Endothelial cell of umbilical vein (primary cell): ENCODE data around the gene SCN3B. TPM values are rescaled to one million over a fixed set of nuclear protein-coding genes. Genes with fewer than 3 reads are reported as not detected.

ENCODE experiments used
- BruUV-seq: library from RNA; stranded (reverse); fragments of 400-500 nt; replicated peaks from 2 replicates; lab custom pipeline; 2021; lab: Mats Ljungman, UMichigan
- CTCF ChIA-PET: fragments of 300-600, 350-600 bp; sonication (Branson Sonifier 250); formaldehyde crosslinking; loops from one replicate; lab custom pipeline; 2021; ENCODE audit warnings: antibody characterized with exemption, inconsistent platforms; lab: Charles Lee
- POLR2A ChIA-PET: fragments of 300-600, 350-600 bp; sonication (Branson Sonifier 250); formaldehyde crosslinking; loops from one replicate; lab custom pipeline; 2021; ENCODE audit warnings: antibody characterized with exemption, inconsistent platforms; lab: Charles Lee
- DNase-seq: peaks from one replicate; pipeline ENCODE4 v3.0.0-alpha.2; 2011; ENCODE audit warnings: low read depth, low spot score
- FAIRE-seq: peaks from 2 replicates; lab custom pipeline; 2011; peaks lifted over from hg19 to GRCh38; lab: Jason Lieb, UNC
- H2AFZ ChIP-seq: 2 replicates; pipeline ENCODE4 v1.6.0; 2012; ENCODE audit warnings: low read depth, low read length, control low read depth, inconsistent platforms
- H3K27ac ChIP-seq: 2 replicates; pipeline ENCODE4 v1.5.1; 2011; ENCODE audit warnings: low read depth, mild to moderate bottlenecking, control low read depth, low read length, moderate library complexity; ENCODE audit not compliant: insufficient read depth
- H3K27me3 ChIP-seq, 2 experiments: 2 replicates each; pipeline versions ENCODE4 v1.6.0 to v1.6.1; 2011; ENCODE audit warnings: low read length in 2 of 2, mixed read lengths in 1 of 2; ENCODE audit not compliant: control insufficient read depth in 2 of 2, insufficient read depth in 2 of 2
- H3K36me3 ChIP-seq, 2 experiments: 2 replicates in 1 of 2; 3 replicates in 1 of 2; pipeline ENCODE4 v1.5.1; 2011; ENCODE audit warnings: low read length in 2 of 2, mild to moderate bottlenecking in 1 of 2, moderate library complexity in 1 of 2; ENCODE audit not compliant: control insufficient read depth in 2 of 2, insufficient read depth in 2 of 2; ENCODE audit errors: extremely low read depth in 1 of 2
- H3K4me1 ChIP-seq: 3 replicates; pipeline ENCODE4 v1.5.1; 2011; ENCODE audit warnings: mild to moderate bottlenecking, low read length; ENCODE audit not compliant: control insufficient read depth, insufficient read depth; ENCODE audit errors: extremely low read depth
- H3K4me2 ChIP-seq: 2 replicates; pipeline ENCODE4 v1.6.1; 2011; ENCODE audit warnings: low read length, control low read depth, mixed read lengths; ENCODE audit not compliant: insufficient read depth
- H3K4me3 ChIP-seq, 3 experiments: fragments of 200-600 bp in 1 of 3; sonication (generic), shearing (Covaris generic) in 1 of 3; replicated peaks in 1 of 3; 2 replicates each; pipeline ENCODE4 v1.5.1; 2011 to 2016; ENCODE audit warnings: control low read depth in 3 of 3, low read length in 3 of 3, mild to moderate bottlenecking in 2 of 3, inconsistent platforms in 1 of 3, low read depth in 1 of 3, moderate library complexity in 1 of 3; ENCODE audit not compliant: insufficient read depth in 1 of 3
- H3K79me2 ChIP-seq: 2 replicates; pipeline ENCODE4 v1.6.0; 2012; ENCODE audit warnings: low read length, inconsistent platforms; ENCODE audit not compliant: control insufficient read depth, insufficient read depth
- H3K9ac ChIP-seq: replicated peaks from 2 replicates; pipeline ENCODE3; 2011; ENCODE audit warnings: low read length, control low read depth; ENCODE audit not compliant: insufficient read depth; ENCODE audit errors: extremely low read depth
- H3K9me1 ChIP-seq: replicated peaks from 3 replicates; pipeline ENCODE4 v1.6.0; 2011; ENCODE audit warnings: mild to moderate bottlenecking, low read length; ENCODE audit not compliant: control insufficient read depth, insufficient read depth; ENCODE audit errors: extremely low read depth
- H3K9me3 ChIP-seq: replicated peaks from 2 replicates; pipeline ENCODE4 v1.5.1; 2012; ENCODE audit warnings: low read length, inconsistent platforms; ENCODE audit not compliant: control insufficient read depth, insufficient read depth
- H4K20me1 ChIP-seq: replicated peaks from 2 replicates; pipeline ENCODE3; 2011; ENCODE audit warnings: mild to moderate bottlenecking, low read length; ENCODE audit not compliant: control insufficient read depth, insufficient read depth; ENCODE audit errors: extremely low read depth
- EZH2 ChIP-seq: IDR thresholded peaks from 2 replicates; pipeline ENCODE4 v1.6.1; 2012; ENCODE audit warnings: borderline replicate concordance, low read depth, mild to moderate bottlenecking, moderate library complexity, low read length, inconsistent platforms; ENCODE audit not compliant: severe bottlenecking
- FOS ChIP-seq: IDR thresholded peaks from 2 replicates; pipeline ENCODE4 v1.6.1; 2011; ENCODE audit warnings: mild to moderate bottlenecking, low read length, moderate library complexity, borderline replicate concordance; ENCODE audit not compliant: insufficient read depth
- GATA2 ChIP-seq: IDR thresholded peaks from 2 replicates; pipeline ENCODE4 v1.7.0; 2011; ENCODE audit warnings: low read depth, mild to moderate bottlenecking, moderate library complexity, mixed read lengths, low read length; ENCODE audit not compliant: insufficient read length, insufficient read depth
- JUN ChIP-seq: IDR thresholded peaks from 2 replicates; pipeline ENCODE4 v1.6.1; 2011; ENCODE audit warnings: borderline replicate concordance, low read depth; ENCODE audit not compliant: insufficient read length, insufficient read depth
- MYC ChIP-seq: IDR thresholded peaks from one replicate; pipeline ENCODE4 v1.6.1; 2011; ENCODE audit warnings: mild to moderate bottlenecking, low read depth, low read length
- POLR2A ChIP-seq: IDR thresholded peaks from 2 replicates; pipeline ENCODE4 v1.6.1; 2012; ENCODE audit warnings: low read depth, mild to moderate bottlenecking, control low read depth, low read length
- POLR2AphosphoS5 ChIP-seq: IDR thresholded peaks from 2 replicates; pipeline ENCODE4 v1.6.1; 2012; ENCODE audit warnings: low read depth, mild to moderate bottlenecking, control low read depth, low read length, moderate library complexity; ENCODE audit not compliant: insufficient read depth
- dilution Hi-C: fragments of 300-500 bp; cut with MboI; formaldehyde crosslinking; loops from one replicate; pipeline ENCODE4 v1.15.0; 2019; ENCODE audit warnings: low sequenced_read_pairs; ENCODE audit not compliant: extremely low pct_ligation_motif_present
- intact Hi-C: fragments of 100-400 bp; cut with micrococcal nuclease; formaldehyde crosslinking; loops from one replicate; pipeline ENCODE4 v1.10.0; 2022
- polyA plus RNA-seq, 4 experiments: library from polyadenylated mRNA; depleted of rRNA in 3 of 4; stranded (reverse) in 3 of 4; unstranded in 1 of 4; fragments of >200 nt; gene quantifications; 2 replicates each; pipeline versions ENCODE4 v1.2.1 to v1.2.3, GENCODE V29; 2011 to 2012; ENCODE audit warnings: missing spikeins in 1 of 4
- total RNA-seq: library from RNA; stranded (reverse); gene quantifications from 2 replicates; pipeline ENCODE4 v1.2.3, GENCODE V29; 2021
- TF ChIP-seq, protein P1 (sequence below): IDR thresholded peaks from 2 replicates; pipeline ENCODE4 v1.6.1; 2011; ENCODE audit not compliant: insufficient read depth, insufficient read length
- TF ChIP-seq, protein P2 (sequence below), 2 donors: IDR thresholded peaks; 1 replicate in 1 of 2; 2 replicates in 1 of 2; pipeline ENCODE4 v1.5.1; 2011; ENCODE audit warnings: low read length in 2 of 2, mild to moderate bottlenecking in 2 of 2, moderate library complexity in 2 of 2, control low read depth in 1 of 2, inconsistent platforms in 1 of 2, low read depth in 1 of 2; ENCODE audit not compliant: insufficient read depth in 1 of 2; ENCODE audit errors: extremely low read depth in 1 of 2

Gene SCN3B
- total and polyA plus RNA-seq, 2 donors (not counting 3 experiments of a cell fraction or from before 2014, with no cell fraction given): 0.72 to 1.4 TPM

DNA sequence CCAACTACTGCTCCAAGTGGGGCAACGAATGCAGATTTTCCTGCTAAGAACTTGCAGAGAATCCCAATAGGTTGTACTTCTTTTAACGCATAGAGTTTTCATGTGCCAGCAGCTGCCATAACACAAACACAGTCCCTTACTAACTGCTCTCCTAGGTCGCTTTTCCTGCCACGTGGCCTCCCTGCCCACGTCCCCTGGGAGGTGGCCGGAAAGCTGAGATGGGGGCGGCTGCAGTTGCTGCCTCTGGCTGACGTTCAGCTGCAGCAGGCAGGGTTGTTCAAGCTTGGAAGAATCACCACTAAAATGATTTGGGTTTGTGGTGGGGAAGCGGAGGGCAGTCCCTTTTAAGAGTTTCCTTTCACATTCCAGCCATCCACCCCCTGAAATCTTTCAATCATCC is 47.7 kb upstream of the SCN3B start:
- H2AFZ ChIP-seq: no peak overlapping the region
- dilution Hi-C loops (no loop called here), intact Hi-C loops (loop anchor here (5.0 kb wide), 1 partner anchor 600 kb away; no protein-coding TSS in a partner anchor)
- H3K27me3 ChIP-seq: no peaks in the 10 kb centered on the region
- H3K9me3 ChIP-seq: no peaks in the 10 kb centered on the region
- no peaks in the 10 kb centered on the region for H3K79me2 ChIP-seq
- DNase-seq (no peak), FAIRE-seq (no peak)
- POLR2A ChIA-PET: no interaction called here
- no peaks in the 10 kb centered on the region for H4K20me1 ChIP-seq
- no peak overlapping the region for H3K9ac ChIP-seq
- no peak overlapping the region for H3K4me2 ChIP-seq
- BruUV-seq: no TSS peak
- no peaks in the 10 kb centered on the region for H3K4me1 ChIP-seq
- no peaks in the 10 kb centered on the region for H3K9me1 ChIP-seq
- no peak overlapping the region for H3K27ac ChIP-seq
- no peak overlapping the region for H3K4me3 ChIP-seq
- H3K36me3 ChIP-seq: no peaks in the 10 kb centered on the region
- no peak for TF ChIP-seq POLR2AphosphoS5
- no peak for TF ChIP-seq EZH2
- no peak for TF ChIP-seq GATA2
- no peak for TF ChIP-seq FOS
- TF ChIP-seq, protein P1, sequence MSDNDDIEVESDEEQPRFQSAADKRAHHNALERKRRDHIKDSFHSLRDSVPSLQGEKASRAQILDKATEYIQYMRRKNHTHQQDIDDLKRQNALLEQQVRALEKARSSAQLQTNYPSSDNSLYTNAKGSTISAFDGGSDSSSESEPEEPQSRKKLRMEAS: no peak
- TF ChIP-seq JUN: no peak
- no peak for TF ChIP-seq MYC
- TF ChIP-seq, protein P2, sequence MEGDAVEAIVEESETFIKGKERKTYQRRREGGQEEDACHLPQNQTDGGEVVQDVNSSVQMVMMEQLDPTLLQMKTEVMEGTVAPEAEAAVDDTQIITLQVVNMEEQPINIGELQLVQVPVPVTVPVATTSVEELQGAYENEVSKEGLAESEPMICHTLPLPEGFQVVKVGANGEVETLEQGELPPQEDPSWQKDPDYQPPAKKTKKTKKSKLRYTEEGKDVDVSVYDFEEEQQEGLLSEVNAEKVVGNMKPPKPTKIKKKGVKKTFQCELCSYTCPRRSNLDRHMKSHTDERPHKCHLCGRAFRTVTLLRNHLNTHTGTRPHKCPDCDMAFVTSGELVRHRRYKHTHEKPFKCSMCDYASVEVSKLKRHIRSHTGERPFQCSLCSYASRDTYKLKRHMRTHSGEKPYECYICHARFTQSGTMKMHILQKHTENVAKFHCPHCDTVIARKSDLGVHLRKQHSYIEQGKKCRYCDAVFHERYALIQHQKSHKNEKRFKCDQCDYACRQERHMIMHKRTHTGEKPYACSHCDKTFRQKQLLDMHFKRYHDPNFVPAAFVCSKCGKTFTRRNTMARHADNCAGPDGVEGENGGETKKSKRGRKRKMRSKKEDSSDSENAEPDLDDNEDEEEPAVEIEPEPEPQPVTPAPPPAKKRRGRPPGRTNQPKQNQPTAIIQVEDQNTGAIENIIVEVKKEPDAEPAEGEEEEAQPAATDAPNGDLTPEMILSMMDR (IDR thresholded peaks at IDR 0.05; ENCODE audit: extremely low read depth in 1 of 2, insufficient read depth in 1 of 2, low read depth in 1 of 2, low read length in 2 of 2): no peak
- no peak for TF ChIP-seq POLR2A
- CTCF ChIA-PET: interaction anchor here (0.9 to 1.7 kb wide), 2 partner anchors 9 to 122 kb away, joined by 4 to 6 read pairs; no protein-coding TSS in a partner anchor
